GM19397 (cell line): Measurements from ENCODE around the gene RGS16.

Experiments used
- ATAC-seq: cut with Tn5 transposase; IDR thresholded peaks from one replicate; pipeline ENCODE4 v1.9.1; 2021; ENCODE audit warnings: mild to moderate bottlenecking, moderate library complexity; ENCODE audit not compliant: unreplicated experiment

The RGS16 gene

GRCh38 chr1:182587093-182587492 lies 17.1 kb downstream of the RGS16 start:
- ATAC-seq, result no peak

- ATAC-seq, result no peak
These were observed 17.8 kb downstream of the RGS16 start for GRCh38 chr1:182586380-182586779.

GRCh38 chr1:182584746-182585145 lies 19.4 kb downstream of the RGS16 start:
- no peak for ATAC-seq

GRCh38 chr1:182580736-182581135 lies 23.5 kb downstream of the RGS16 start:
- ATAC-seq, result no peak

- ATAC-seq, result no peak
These were observed 28.5 kb downstream of the RGS16 start for GRCh38 chr1:182575540-182576149.

- no peak for ATAC-seq
These were observed 30.0 kb downstream of the RGS16 start for GRCh38 chr1:182574156-182574555.

GRCh38 chr1:182570611-182570970 lies 33.6 kb downstream of the RGS16 start:
- no peak for ATAC-seq

- no peak for ATAC-seq
These were observed 34.1 kb downstream of the RGS16 start for GRCh38 chr1:182569939-182570610.

GRCh38 chr1:182568647-182569284 lies 35.4 kb downstream of the RGS16 start:
- ATAC-seq, result no peak

GRCh38 chr1:182567629-182568028 lies 36.6 kb downstream of the RGS16 start:
- no peak for ATAC-seq

GRCh38 chr1:182565537-182565936 lies 38.7 kb downstream of the RGS16 start:
- ATAC-seq, result no peak

- ATAC-seq, result no peak
These were observed 39.7 kb downstream of the RGS16 start for GRCh38 chr1:182564406-182565004.

- ATAC-seq, result no peak
These were observed 41.1 kb downstream of the RGS16 start for GRCh38 chr1:182563095-182563494.

- no peak for ATAC-seq
These were observed 42.7 kb downstream of the RGS16 start for GRCh38 chr1:182561456-182561855.

- no peak for ATAC-seq
These were observed 43.7 kb downstream of the RGS16 start for GRCh38 chr1:182560392-182560984.

- ATAC-seq, result no peak
These were observed 47.9 kb downstream of the RGS16 start for GRCh38 chr1:182556279-182556678.

GRCh38 chr1:182555493-182555892 lies 48.7 kb downstream of the RGS16 start:
- no peak for ATAC-seq

GRCh38 chr1:182552527-182552926 lies 51.7 kb downstream of the RGS16 start:
- ATAC-seq, result no peak

GRCh38 chr1:182549811-182550210 lies 54.4 kb downstream of the RGS16 start:
- no peak for ATAC-seq

GRCh38 chr1:182549346-182549745 lies 54.8 kb downstream of the RGS16 start:
- ATAC-seq, result no peak
